SH-SY5Y (cell line): ENCODE results near the gene RPAP3.

ENCODE experiments used
- GATA2 ChIP-seq: IDR thresholded peaks from 2 replicates; pipeline ENCODE4 v1.6.1; 2011; ENCODE audit warnings: mild to moderate bottlenecking, low read depth, low read length
- GATA3 ChIP-seq: IDR thresholded peaks from 2 replicates; pipeline ENCODE4 v1.6.1; 2011; ENCODE audit warnings: low read depth, mild to moderate bottlenecking, low read length, moderate library complexity

The RPAP3 gene

GRCh38 chr12:47717046-47717442 is 11.2 kb upstream of the RPAP3 start:
- TF ChIP-seq GATA2 (no peak), GATA3 (no peak)

DNA sequence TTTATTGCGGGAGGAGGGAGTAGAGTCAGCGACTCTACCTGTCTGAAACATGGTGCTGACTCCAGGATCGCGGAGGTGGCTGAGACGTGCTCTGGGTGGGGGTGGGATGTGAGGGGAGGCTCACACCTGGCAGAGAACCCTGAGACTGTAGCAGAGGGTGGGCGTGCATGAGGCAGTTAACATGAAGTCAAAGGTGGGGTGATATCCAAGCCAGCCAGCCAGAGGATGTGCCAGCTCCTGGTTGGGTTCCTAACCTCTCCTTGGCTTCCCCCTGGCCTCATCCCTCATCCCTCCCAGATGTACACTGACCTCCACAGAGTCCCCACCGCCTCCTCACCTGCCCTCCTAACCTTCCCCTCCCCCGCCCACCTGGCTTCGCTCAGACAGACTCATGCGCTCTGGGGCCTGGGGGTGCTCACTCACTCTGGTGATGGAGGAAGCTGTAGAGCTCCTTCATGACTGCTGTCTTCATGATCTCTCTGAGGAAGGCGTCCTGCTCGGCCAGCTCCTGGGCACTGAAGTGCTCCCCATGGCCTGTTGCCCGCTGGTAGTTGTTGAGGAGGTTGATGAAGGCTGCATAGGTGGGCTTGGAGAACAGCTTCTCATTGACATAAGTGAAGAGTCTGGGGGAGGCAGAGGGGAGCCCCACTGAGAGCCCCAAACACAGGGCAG is 10.2 kb upstream of the RPAP3 start:
- TF ChIP-seq GATA3 (no peak), GATA2 (no peak)

DNA sequence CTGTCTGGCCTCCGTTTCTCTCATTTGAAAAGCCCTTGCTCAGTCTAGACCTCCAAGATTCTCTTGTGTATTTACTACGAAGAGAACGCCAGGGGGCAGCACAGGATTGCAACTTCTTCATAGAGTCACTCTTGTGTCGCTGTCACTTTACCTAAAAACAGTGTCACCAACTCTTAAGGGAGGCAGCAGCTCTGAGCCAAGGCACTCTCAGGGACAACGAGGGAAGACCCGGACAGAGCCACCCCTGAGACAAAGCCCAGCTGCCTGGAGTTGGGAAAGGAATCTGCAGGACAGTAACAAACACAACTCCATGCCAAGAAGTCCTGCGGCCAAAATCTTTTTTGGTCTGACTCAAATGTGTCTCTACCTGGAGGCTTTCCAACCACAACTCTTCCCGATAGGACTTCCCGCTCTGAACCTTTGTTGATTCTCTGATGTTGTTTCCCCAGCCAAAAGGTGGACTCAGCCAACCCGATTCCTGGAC is 9.6 kb upstream of the RPAP3 start:
- TF ChIP-seq GATA3, result no peak
- no peak for TF ChIP-seq GATA2

DNA sequence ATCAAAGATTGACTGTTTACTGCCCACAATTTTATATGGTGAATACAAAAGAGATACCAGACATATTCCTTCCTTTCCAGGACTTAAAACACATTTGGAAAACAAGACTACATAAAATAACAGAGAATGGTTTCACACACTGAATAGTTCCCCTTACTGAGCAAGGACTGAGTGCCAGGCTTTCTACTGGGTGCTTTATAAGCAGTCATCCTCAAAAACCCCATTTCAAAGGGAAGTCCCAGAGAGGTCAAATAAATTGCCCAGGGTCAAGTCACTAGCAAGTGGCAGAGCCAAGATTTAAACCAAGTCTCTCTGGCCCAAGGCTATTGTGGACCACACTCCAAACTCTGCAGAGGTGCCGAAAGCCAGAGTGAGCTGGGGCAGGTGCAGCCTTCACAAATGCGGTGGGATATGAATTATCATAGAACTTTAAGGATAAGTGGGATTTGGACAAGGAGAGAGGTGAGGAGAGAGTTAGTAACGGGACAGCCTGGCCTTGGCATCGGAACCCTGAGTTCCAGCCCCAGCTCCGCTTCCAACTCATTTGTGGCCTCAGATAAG is 9.1 kb upstream of the RPAP3 start:
- TF ChIP-seq GATA3 (no peak), GATA2 (no peak)

DNA sequence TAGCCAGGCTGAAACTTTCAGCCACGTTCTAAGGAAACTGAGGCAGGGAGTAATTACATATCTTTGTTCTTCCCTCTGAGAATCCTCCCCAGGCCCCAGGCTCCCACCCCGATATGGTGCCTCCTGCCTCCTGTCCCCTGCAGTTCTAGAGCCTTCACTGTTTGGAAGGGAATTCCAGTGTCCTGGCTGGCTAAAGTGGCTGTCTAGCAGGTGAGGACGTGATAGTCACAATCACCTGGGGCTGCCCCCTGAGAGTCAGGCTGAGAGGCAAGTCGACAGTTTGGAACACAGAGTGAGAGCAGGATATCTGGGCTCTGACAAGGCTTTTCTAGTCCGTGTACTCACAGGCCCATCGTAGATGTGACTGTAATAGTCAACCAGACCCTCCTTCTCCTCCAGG is 6.3 kb upstream of the RPAP3 start:
- TF ChIP-seq GATA3 (no peak), GATA2 (no peak)

- TF ChIP-seq GATA2 (no peak), GATA3 (no peak)
Observed at GRCh38 chr12:47711448-47711847, 5.6 kb upstream of the RPAP3 start.

- TF ChIP-seq GATA2 (no peak), GATA3 (no peak)
Observed at GRCh38 chr12:47710278-47710677, 4.4 kb upstream of the RPAP3 start.

DNA sequence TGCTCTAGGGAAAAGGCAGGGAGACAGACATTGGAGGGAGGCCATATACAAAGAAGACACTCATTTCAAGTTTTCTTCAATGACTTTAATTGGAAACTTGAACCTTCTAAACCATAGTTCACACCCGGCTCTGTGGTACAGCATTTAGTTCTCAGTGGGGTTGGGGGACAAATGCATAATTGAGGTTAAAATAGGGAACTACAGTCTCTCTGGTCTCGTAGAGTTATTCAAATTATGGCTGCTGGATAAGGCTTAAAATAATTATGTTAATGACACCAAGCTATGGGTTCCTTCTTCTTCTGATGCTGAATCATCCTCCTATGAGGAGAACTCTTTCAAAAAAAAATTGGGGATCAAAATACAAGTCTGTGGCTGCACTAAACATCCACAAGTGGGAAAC is 3.8 kb upstream of the RPAP3 start:
- TF ChIP-seq GATA2 (no peak), GATA3 (no peak)

GRCh38 chr12:47709237-47709636 is 3.4 kb upstream of the RPAP3 start:
- TF ChIP-seq GATA3 (no peak), GATA2 (no peak)

GRCh38 chr12:47707905-47708543 is 2.2 kb upstream of the RPAP3 start:
- TF ChIP-seq GATA2, result no peak
- TF ChIP-seq GATA3, result no peak

DNA sequence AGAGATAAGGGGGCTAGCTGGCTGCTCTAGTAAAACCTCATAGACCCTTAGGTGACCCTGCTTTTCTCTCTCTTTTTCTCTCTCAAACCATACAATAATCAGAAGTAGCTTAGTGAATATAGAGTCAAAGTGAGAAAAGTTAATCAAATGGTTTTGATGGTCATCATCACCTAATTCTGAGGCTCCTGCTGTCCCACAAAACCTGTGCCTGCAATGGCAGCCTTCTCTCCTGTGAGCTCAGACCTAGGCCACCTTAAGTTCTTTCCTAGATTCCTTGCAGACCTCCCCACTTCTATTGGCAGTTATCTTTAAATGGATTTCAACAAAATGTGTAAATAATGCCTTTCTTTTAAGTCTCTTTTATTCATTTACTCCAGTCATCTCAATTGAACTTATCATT is 1.5 kb upstream of the RPAP3 start:
- TF ChIP-seq GATA2 (no peak), GATA3 (no peak)

GRCh38 chr12:47705229-47705565 is 633 bp downstream of the RPAP3 start:
- TF ChIP-seq GATA3 (no peak), GATA2 (no peak)

- no peak for TF ChIP-seq GATA2
- no peak for TF ChIP-seq GATA3
Observed at GRCh38 chr12:47704719-47705118, 1.1 kb downstream of the RPAP3 start.

DNA sequence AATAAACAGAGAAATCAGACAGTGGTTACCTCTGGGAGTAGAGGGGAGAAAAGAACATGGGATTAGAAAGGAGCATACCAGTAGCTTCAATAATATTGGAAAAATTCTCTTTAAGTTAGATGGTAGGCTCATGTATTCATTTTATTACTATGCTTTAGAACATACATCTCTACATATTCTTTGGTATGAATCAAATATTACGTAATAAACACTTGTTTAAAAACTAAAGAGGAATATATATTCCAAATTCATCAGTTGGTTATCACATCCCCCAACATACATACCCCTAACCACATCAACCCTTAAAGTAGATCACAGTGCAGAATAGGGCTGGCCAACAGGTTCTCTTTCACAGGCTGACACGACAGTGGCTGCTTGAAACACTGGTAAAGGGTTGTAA is 5.6 kb downstream of the RPAP3 start:
- TF ChIP-seq GATA2 (no peak), GATA3 (no peak)

- TF ChIP-seq GATA3 (no peak), GATA2 (no peak)
Observed at GRCh38 chr12:47698631-47699030, 7.2 kb downstream of the RPAP3 start.

GRCh38 chr12:47698055-47698454 is 7.8 kb downstream of the RPAP3 start:
- TF ChIP-seq GATA2 (no peak), GATA3 (no peak)
